Adipose tissue (tissue), 3 donors: ENCODE results near the gene HCRTR2. TPM values are rescaled to one million over a fixed set of nuclear protein-coding genes. Genes with fewer than 3 reads are reported as not detected.
"Not testable (repeated sequence)": the region's sequence is repeated elsewhere in the genome, so short reads cannot be mapped to it uniquely, and the experiment has no call there.

Experiments
- H3K27ac ChIP-seq: one replicate; pipeline ENCODE4 v1.5.1; 2013; ENCODE audit warnings: low read depth, low read length
- WGBS, 3 donors: extraction: QIAGEN DNeasy Blood & Tissue Kit; methylation state at CpG; one replicate each; pipeline ENCODE4 v1.1.7; 2013; 5-methylcytosine and 5-hydroxymethylcytosine counted together
- polyA plus RNA-seq, 3 donors: library from polyadenylated mRNA; stranded (reverse); fragments of 200-250 nt; gene quantifications; one replicate each; pipeline ENCODE4 v1.2.3, GENCODE V29; 2013
- donor health status: healthy with polysubstance abuse.
- donor health status: Bipolar disorder and iron deficiency.
- donor health status: healthy.

The HCRTR2 gene
- polyA plus RNA-seq, 3 donors = 0.03 TPM; not detected in 2

DNA sequence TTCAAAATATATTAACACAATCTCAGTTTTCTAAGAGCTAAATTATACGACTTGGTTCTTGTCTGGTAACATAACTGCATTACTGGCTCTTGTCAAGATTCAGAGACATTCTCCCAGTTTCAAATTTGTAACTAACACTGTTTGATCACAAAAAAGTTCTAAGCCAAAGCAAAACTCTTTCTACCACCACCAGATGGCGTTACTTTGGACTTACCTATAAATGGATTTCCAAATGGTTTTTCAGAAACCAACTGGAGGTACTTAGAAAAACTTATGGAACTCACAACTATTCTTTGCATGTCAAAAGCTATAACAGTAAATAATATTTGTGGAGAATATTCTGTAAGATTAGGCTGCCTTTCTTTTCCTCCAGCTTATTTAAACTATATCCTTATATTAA is 118.8 kb downstream of the HCRTR2 start:
- no peak overlapping the region for H3K27ac ChIP-seq
- 45 to 47% (median 46%) methylated on average over 2 of the region's 2 CpGs for WGBS, 3 donors

DNA sequence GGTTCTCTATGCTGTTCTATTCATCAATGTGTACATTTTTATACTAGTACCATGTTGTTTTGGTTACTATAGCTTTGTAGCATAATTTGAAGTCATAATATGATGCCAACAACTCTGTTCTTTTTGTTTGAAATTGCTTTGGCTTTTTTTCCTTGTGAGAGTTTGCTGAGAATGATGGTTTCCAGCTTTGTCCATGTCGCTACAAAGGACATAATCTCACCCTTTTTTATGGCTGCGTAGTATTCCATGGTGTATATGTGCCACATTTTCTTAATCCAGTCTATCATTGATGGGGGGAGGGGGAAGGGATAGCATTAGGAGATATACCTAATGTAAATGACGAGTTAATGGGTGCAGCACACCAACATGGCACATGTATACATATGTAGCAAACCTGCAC is 122.9 kb downstream of the HCRTR2 start:
- 84 to 90% (median 86%) methylated on average over 3 of the region's 3 CpGs for WGBS, 3 donors
- not testable (repeated sequence) for H3K27ac ChIP-seq

GRCh38 chr6:55299286-55299985 is 125.1 kb downstream of the HCRTR2 start:
- H3K27ac ChIP-seq = no peak overlapping the region
- 77 to 84% (median 81%) methylated on average over 5 of the region's 5 CpGs for WGBS, 3 donors

- H3K27ac ChIP-seq = no peak overlapping the region
- 59 to 75% (median 69%) methylated on average over 1 of the region's 1 CpG for WGBS, 3 donors
These were observed 130.4 kb downstream of the HCRTR2 start for GRCh38 chr6:55304747-55305146.

- no peak overlapping the region for H3K27ac ChIP-seq
These were observed 145.8 kb downstream of the HCRTR2 start for GRCh38 chr6:55319961-55320695.

DNA sequence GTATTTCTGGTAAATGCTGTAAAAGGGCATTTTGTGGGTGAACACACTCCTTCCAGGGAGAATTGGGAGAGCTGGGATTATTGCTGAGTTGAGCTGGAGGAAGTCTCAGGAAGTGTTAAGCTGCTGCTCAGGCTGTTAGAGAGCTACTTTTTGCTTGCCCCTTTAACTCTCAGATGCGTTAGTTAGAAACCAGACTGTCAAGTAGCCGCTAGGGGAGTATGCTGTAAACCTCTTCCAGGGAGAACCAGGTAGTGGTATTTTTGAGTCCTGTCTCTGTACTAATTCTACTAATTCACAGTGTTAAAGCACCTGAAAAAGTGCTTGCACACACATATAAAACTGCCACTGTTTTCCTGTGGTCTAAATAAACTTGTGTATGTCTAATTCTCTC is 146.4 kb downstream of the HCRTR2 start:
- 30 to 57% (median 54%) methylated on average over 2 of the region's 2 CpGs for WGBS, 3 donors

GRCh38 chr6:55327169-55327568 is 152.9 kb downstream of the HCRTR2 start, which contains the start of gene GFRAL:
Gene GFRAL (plus strand): TSS chr6:55327469. CDS start chr6:55327555, 86 bp downstream.
- no peak within 1 kb of the TSS for H3K27ac ChIP-seq
- 55 to 72% (median 70%) methylated on average over 5 of the region's 5 CpGs for WGBS, 3 donors

More for the DNA sequence above, 146.4 kb downstream of the HCRTR2 start:
- no peak overlapping the region for H3K27ac ChIP-seq

Other genes starting within 250 kb of the HCRTR2 start
- not detected for gene GFRAL, start 153.0 kb downstream of the HCRTR2 start, polyA plus RNA-seq